SU-DHL-6 (cell line): ENCODE data around the gene BLOC1S6.

Experiments used
- CTCF ChIP-seq: fragments of 200-600 bp; sonication (generic); IDR thresholded peaks from one replicate; pipeline ENCODE4 v1.5.1; 2017; ENCODE audit warnings: antibody characterized with exemption, mild to moderate bottlenecking, low read length, moderate library complexity; ENCODE audit not compliant: insufficient read depth, poor library complexity, severe bottlenecking
- EZH2phosphoT487 ChIP-seq: fragments of 200-600 bp; sonication (generic), shearing (Covaris generic); conservative IDR thresholded peaks from 2 replicates; pipeline ENCODE4 v1.6.1; 2018; ENCODE audit warnings: mild to moderate bottlenecking, antibody characterized with exemption, low read length, moderate library complexity, mixed read lengths

GRCh38 chr15:45594835-45595530 lies 7.8 kb downstream of the BLOC1S6 start:
- TF ChIP-seq EZH2phosphoT487 (no peak), CTCF (no peak)
